Stimulated activated CD8-positive, alpha-beta memory T cell treated with anti-CD3 and anti-CD28 coated beads, Interleukin-7, amount 100 ng/mL, for 24 hours (primary cell): ENCODE measurements around the gene KIAA1328.
A peak's percentile ranks its signal among the peaks of the same experiment; 100 is the strongest.
"Not testable (repeated sequence)": the region's sequence is repeated elsewhere in the genome, so short reads cannot be mapped to it uniquely, and the experiment has no call there.

Experiments
- DNase-seq: peaks from one replicate; pipeline ENCODE4 v3.0.0-alpha.2; 2020; ENCODE audit warnings: low read depth

The KIAA1328 gene

GRCh38 chr18:36825526-36825925, 3.4 kb upstream of the KIAA1328 start:
- no peak for DNase-seq

- no peak for DNase-seq
Observed at GRCh38 chr18:36826556-36826955, 2.4 kb upstream of the KIAA1328 start.

- peak; percentile 2 for DNase-seq
Observed at GRCh38 chr18:36828157-36828629, 734 bp upstream of the KIAA1328 start.

GRCh38 chr18:36829362-36830157, 633 bp downstream of the KIAA1328 start:
- DNase-seq: no peak

GRCh38 chr18:36830158-36830495, 1.2 kb downstream of the KIAA1328 start:
- DNase-seq: no peak

GRCh38 chr18:36831139-36831538, 2.2 kb downstream of the KIAA1328 start:
- DNase-seq: no peak

- no peak for DNase-seq
Observed at GRCh38 chr18:36833120-36833519, 4.2 kb downstream of the KIAA1328 start.

- DNase-seq: no peak
Observed at GRCh38 chr18:36835927-36836326, 7.0 kb downstream of the KIAA1328 start.

GRCh38 chr18:36839835-36840234, 10.9 kb downstream of the KIAA1328 start:
- DNase-seq: no peak

GRCh38 chr18:36843199-36843598, 14.3 kb downstream of the KIAA1328 start:
- no peak for DNase-seq

GRCh38 chr18:36843784-36844183, 14.9 kb downstream of the KIAA1328 start:
- no peak for DNase-seq

- DNase-seq: no peak
Observed at GRCh38 chr18:36848609-36849008, 19.7 kb downstream of the KIAA1328 start.

GRCh38 chr18:36849288-36850006, 20.5 kb downstream of the KIAA1328 start:
- DNase-seq: no peak

GRCh38 chr18:36850527-36851201, 21.7 kb downstream of the KIAA1328 start:
- DNase-seq: no peak

GRCh38 chr18:36851202-36851590, 22.3 kb downstream of the KIAA1328 start:
- no peak for DNase-seq

- no peak for DNase-seq
Observed at GRCh38 chr18:36856815-36857214, 27.9 kb downstream of the KIAA1328 start.

- no peak for DNase-seq
Observed at GRCh38 chr18:36862182-36862581, 33.3 kb downstream of the KIAA1328 start.

GRCh38 chr18:36867056-36867455, 38.1 kb downstream of the KIAA1328 start:
- DNase-seq: no peak

- no peak for DNase-seq
Observed at GRCh38 chr18:36871801-36872200, 42.9 kb downstream of the KIAA1328 start.

GRCh38 chr18:36872329-36872728, 43.4 kb downstream of the KIAA1328 start:
- no peak for DNase-seq

- not testable (repeated sequence) for DNase-seq
Observed at GRCh38 chr18:36873826-36874225, 44.9 kb downstream of the KIAA1328 start.

GRCh38 chr18:36879796-36880195, 50.9 kb downstream of the KIAA1328 start:
- not testable (repeated sequence) for DNase-seq

GRCh38 chr18:36885981-36886380, 57.1 kb downstream of the KIAA1328 start:
- no peak for DNase-seq
